ENCODE measurements around the gene SOD2.
"Not testable (repeated sequence)": the region's sequence is repeated elsewhere in the genome, so short reads cannot be mapped to it uniquely, and the experiment has no call there.

SOD2 gene

GRCh38 chr6:159729598-159730331 is 36.7 kb upstream of the SOD2 start:
- Histone ChIP-seq H3K27me3 (replicated peaks) (no peaks in the 10 kb centered on the region), H3K4me3 (ENCODE audit: low read depth, low read length) (peak overlapping the region; percentile 72), H3K27ac (no peak overlapping the region), H3K36me3 (replicated peaks) (peaks cover 4% of the 10 kb centered on the region)
- TF ChIP-seq CTCF (IDR thresholded peaks at IDR 0.05; ENCODE audit: low read depth, low read length, missing control alignments) = no peak
- in situ Hi-C loops (cut with HindIII; ENCODE audit: low pct_ligation_motif_present, low sequenced_read_pairs) = no loop called here
- no peak for DNase-seq

GRCh38 chr6:159728531-159728964 is 35.5 kb upstream of the SOD2 start:
- in situ Hi-C loops (cut with HindIII; ENCODE audit: low pct_ligation_motif_present, low sequenced_read_pairs) = no loop called here
- Histone ChIP-seq H3K27ac (peak overlapping the region; percentile 97), H3K4me3 (ENCODE audit: low read depth, low read length) (peak overlapping the region; percentile 72)

GRCh38 chr6:159727717-159728445 is 34.8 kb upstream of the SOD2 start:
- H3K27me3 ChIP-seq (replicated peaks) = no peaks in the 10 kb centered on the region
- no peak for TF ChIP-seq CTCF (IDR thresholded peaks at IDR 0.05; ENCODE audit: low read depth, low read length, missing control alignments)
- in situ Hi-C loops (cut with HindIII; ENCODE audit: low pct_ligation_motif_present, low sequenced_read_pairs) = no loop called here
- H3K4me3 ChIP-seq (ENCODE audit: low read depth, low read length) = peak overlapping the region; percentile 72
- peaks cover 4% of the 10 kb centered on the region for H3K36me3 ChIP-seq (replicated peaks)
- peak overlapping the region; percentile 97 for H3K27ac ChIP-seq
- peak; percentile 11 for DNase-seq

More at GRCh38 chr6:159728531-159728964, 35.5 kb upstream of the SOD2 start:
- H3K27me3 ChIP-seq (replicated peaks) = no peaks in the 10 kb centered on the region
- H3K36me3 ChIP-seq (replicated peaks) = peaks cover 4% of the 10 kb centered on the region
- no peak for TF ChIP-seq CTCF (IDR thresholded peaks at IDR 0.05; ENCODE audit: low read depth, low read length, missing control alignments)
- no peak for DNase-seq

DNA sequence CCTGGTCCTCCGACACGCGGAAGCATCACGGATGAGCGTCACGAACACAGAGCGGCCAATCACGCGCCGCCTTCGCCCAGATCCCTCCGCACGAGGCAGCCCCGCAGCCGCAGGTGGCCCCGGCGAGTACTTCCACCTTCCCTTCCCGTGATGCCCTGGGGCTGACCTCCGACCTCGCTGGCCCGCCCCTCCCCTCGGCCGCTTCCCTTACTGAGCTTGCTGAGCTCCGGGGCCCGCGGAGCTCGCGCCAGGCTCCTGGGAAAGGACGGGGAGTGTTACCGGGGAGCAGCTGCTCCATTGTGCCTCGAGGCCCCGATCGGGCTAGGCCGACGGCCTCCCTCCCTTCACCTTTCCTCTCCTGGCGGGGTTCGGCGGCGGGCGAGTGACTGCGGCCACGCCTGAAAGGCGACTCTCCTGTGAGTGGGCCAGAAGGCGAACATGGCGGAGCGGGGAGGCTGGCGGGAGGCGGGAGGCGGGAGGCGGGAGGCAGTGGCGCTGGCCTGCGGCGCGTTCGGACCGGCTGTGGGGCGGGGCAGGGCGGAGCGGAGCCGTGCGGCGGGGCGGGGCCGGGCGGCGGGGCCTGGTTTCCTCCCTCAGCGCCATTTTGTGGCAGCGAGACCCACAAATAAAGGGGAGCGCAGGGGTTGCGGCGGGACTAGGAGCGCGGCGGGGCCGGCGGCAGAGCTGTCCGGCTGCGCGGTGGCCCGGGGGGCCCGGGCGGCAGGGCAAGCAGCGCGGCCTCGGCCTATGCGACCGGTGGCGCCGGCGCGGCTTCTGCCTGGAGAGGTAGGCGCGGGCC is 34.1 kb upstream of the SOD2 start, which contains the start of gene WTAP:
Gene WTAP (plus strand): TSS at position 589 of the 799 bp plus-strand sequence. CDS start 8,760 bp downstream, outside the sequence.
- DNase-seq = peak; percentile 90
- no peak for TF ChIP-seq CTCF (IDR thresholded peaks at IDR 0.05; ENCODE audit: low read depth, low read length, missing control alignments)
- Histone ChIP-seq H3K36me3 (replicated peaks) (peaks cover 4% of the 10 kb centered on the region), H3K4me3 (ENCODE audit: low read depth, low read length) (peak within 1 kb of the TSS; percentile 72), H3K27me3 (replicated peaks) (no peaks in the 10 kb centered on the region), H3K27ac (peak within 1 kb of the TSS; percentile 97)
- in situ Hi-C loops (cut with HindIII; ENCODE audit: low pct_ligation_motif_present, low sequenced_read_pairs) = no loop called here

DNA sequence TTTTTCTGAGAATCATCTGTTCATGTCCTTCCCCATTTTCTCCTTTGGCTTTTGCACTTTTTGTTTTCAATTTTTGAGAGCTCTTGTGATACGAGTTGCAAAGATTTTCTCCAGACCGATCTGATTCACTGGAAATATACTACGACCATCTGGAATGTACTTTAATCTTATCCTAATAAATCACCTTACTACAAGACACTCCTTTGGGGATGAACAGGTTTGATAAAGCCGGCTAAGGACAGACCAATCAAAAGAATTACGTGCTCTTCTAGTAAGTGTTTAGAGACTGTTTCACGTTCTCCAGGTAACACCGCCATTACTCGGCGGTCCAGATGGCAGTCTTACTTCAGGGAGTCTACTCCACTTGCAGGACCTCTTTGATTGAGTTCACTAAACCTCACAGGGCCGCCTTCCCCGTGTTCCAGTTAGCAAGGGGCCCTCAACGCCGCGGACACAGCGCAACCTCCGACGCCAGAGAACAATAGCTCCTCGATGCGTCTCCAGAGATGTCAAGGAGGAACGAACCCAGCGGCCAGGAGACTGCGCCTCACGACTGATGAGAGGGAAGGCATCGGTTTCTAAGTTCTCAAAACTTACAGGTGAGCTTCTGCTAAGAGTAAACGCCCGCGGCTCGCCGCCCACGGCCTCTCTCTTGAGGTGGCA is 33.3 kb upstream of the SOD2 start:
- in situ Hi-C loops (cut with HindIII; ENCODE audit: low pct_ligation_motif_present, low sequenced_read_pairs) = no loop called here
- Histone ChIP-seq H3K4me3 (ENCODE audit: low read depth, low read length) (peak overlapping the region; percentile 72), H3K27ac (peak overlapping the region; percentile 97), H3K36me3 (replicated peaks) (peaks cover 4% of the 10 kb centered on the region), H3K27me3 (replicated peaks) (no peaks in the 10 kb centered on the region)
- TF ChIP-seq CTCF (IDR thresholded peaks at IDR 0.05; ENCODE audit: low read depth, low read length, missing control alignments) = no peak
- DNase-seq = no peak

- in situ Hi-C loops (cut with HindIII; ENCODE audit: low pct_ligation_motif_present, low sequenced_read_pairs); DNase-seq; H3K36me3 ChIP-seq (replicated peaks); H3K27ac ChIP-seq; H3K27me3 ChIP-seq (replicated peaks); H3K4me3 ChIP-seq (ENCODE audit: low read depth, low read length): not testable (repeated sequence)
Observed at GRCh38 chr6:159725208-159725607, 32.2 kb upstream of the SOD2 start.

All from brain microvascular endothelial cell (primary cell).